ENCODE data around the gene BCL2. TPM values are rescaled to one million over a fixed set of nuclear protein-coding genes. Genes with fewer than 3 reads are reported as not detected.

The BCL2 gene
- total RNA-seq, 1 experiment from 2014 or later: 2.6 TPM

DNA sequence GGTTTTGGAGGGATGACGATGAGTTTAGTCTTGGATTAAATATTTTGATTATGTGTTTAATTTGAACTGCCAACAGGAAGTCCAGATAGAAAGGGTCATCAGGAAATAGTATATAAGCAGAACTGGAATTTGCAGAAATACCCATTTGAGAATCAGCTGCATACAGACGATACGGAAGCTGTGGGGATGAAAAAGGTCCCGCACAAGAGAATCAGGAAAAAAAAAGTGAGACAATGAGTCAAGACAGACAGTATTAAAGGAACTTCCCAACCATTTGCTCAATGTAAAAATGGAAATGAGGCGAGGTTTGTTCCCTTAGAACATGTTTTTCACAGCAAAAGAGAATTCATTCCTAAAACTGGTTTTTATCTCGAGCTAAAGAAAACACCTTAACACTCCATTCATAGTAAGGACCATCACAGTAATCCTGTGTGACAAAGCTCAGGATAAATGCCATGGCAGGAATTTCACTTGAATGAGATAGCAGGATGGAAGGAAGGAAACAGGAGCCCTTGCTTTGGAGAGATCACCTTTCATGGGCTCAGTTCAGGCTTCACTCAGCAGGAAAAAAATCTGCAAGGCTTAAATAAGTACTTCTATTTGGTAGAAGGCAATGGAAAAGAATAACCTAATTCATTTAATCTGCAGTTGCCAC is 29.3 kb downstream of the BCL2 start:
- DNase-seq (ENCODE audit: low spot score) (no peak), ATAC-seq (peak; percentile 51; the same call in 1 of the 2 replicates)
- Mint-ChIP-seq H3K4me1 (peaks cover 16% of the 10 kb centered on the region), H3K36me3 (no peaks in the 10 kb centered on the region), H3K27ac (peak overlapping the region; percentile 23; the same call in 1 of the 2 replicates), H3K27me3 (ENCODE audit: low read depth) (no peaks in the 10 kb centered on the region), H3K4me3 (no peak overlapping the region), H3K9me3 (0 out of 2 replicates have a peak, but pooled peaks cover 3% of the 10 kb centered on the region)
- TF ChIP-seq NR3C1 (CRISPR knock-in tag; conservative IDR thresholded peaks at IDR 0.05; ENCODE audit: low read depth): no peak
- no peak for TF ChIP-seq ATF1 (CRISPR knock-in tag; IDR thresholded peaks at IDR 0.05)
- no peak for TF ChIP-seq GRHL2 (CRISPR knock-in tag; IDR thresholded peaks at IDR 0.05; ENCODE audit: insufficient replicate concordance, severe bottlenecking)
- TF ChIP-seq MYBL2 (CRISPR knock-in tag; IDR thresholded peaks at IDR 0.05): no peak
- TF ChIP-seq TEAD4 (CRISPR knock-in tag; IDR thresholded peaks at IDR 0.05): no peak
- TF ChIP-seq, protein P1, sequence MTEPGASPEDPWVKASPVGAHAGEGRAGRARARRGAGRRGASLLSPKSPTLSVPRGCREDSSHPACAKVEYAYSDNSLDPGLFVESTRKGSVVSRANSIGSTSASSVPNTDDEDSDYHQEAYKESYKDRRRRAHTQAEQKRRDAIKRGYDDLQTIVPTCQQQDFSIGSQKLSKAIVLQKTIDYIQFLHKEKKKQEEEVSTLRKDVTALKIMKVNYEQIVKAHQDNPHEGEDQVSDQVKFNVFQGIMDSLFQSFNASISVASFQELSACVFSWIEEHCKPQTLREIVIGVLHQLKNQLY (CRISPR knock-in tag; IDR thresholded peaks at IDR 0.05): no peak
- TF ChIP-seq FOXJ3 (CRISPR knock-in tag; IDR thresholded peaks at IDR 0.05; ENCODE audit: borderline replicate concordance): no peak
- TF ChIP-seq, protein P2, sequence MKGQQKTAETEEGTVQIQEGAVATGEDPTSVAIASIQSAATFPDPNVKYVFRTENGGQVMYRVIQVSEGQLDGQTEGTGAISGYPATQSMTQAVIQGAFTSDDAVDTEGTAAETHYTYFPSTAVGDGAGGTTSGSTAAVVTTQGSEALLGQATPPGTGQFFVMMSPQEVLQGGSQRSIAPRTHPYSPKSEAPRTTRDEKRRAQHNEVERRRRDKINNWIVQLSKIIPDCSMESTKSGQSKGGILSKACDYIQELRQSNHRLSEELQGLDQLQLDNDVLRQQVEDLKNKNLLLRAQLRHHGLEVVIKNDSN (CRISPR knock-in tag; IDR thresholded peaks at IDR 0.05): no peak
- no peak for TF ChIP-seq RELA (CRISPR knock-in tag; IDR thresholded peaks at IDR 0.05; ENCODE audit: borderline replicate concordance)
- TF ChIP-seq ZNF138 (CRISPR knock-in tag; conservative IDR thresholded peaks at IDR 0.05): no peak
- TF ChIP-seq, protein P3, sequence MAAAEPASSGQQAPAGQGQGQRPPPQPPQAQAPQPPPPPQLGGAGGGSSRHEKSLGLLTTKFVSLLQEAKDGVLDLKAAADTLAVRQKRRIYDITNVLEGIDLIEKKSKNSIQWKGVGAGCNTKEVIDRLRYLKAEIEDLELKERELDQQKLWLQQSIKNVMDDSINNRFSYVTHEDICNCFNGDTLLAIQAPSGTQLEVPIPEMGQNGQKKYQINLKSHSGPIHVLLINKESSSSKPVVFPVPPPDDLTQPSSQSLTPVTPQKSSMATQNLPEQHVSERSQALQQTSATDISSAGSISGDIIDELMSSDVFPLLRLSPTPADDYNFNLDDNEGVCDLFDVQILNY (CRISPR knock-in tag; IDR thresholded peaks at IDR 0.05): no peak
- TF ChIP-seq NFYB (CRISPR knock-in tag; conservative IDR thresholded peaks at IDR 0.05; ENCODE audit: low read depth): no peak
- TF ChIP-seq, protein P4, sequence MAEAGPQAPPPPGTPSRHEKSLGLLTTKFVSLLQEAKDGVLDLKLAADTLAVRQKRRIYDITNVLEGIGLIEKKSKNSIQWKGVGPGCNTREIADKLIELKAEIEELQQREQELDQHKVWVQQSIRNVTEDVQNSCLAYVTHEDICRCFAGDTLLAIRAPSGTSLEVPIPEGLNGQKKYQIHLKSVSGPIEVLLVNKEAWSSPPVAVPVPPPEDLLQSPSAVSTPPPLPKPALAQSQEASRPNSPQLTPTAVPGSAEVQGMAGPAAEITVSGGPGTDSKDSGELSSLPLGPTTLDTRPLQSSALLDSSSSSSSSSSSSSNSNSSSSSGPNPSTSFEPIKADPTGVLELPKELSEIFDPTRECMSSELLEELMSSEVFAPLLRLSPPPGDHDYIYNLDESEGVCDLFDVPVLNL (CRISPR knock-in tag; IDR thresholded peaks at IDR 0.05; ENCODE audit: borderline replicate concordance, low read depth): no peak
- TF ChIP-seq, protein P5, sequence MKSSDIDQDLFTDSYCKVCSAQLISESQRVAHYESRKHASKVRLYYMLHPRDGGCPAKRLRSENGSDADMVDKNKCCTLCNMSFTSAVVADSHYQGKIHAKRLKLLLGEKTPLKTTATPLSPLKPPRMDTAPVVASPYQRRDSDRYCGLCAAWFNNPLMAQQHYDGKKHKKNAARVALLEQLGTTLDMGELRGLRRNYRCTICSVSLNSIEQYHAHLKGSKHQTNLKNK (CRISPR knock-in tag; IDR thresholded peaks at IDR 0.05): no peak
- TF ChIP-seq ZNF416 (CRISPR knock-in tag; IDR thresholded peaks at IDR 0.05): no peak
- TF ChIP-seq ZNF219 (CRISPR knock-in tag; IDR thresholded peaks at IDR 0.05; ENCODE audit: borderline replicate concordance): no peak
- no peak for TF ChIP-seq ESRRA (CRISPR knock-in tag; IDR thresholded peaks at IDR 0.05; ENCODE audit: borderline replicate concordance)
- no peak for TF ChIP-seq SMAD4 (CRISPR knock-in tag; IDR thresholded peaks at IDR 0.05)
- POLR2A ChIA-PET: no interaction called here
- CTCF ChIA-PET: no interaction called here

DNA sequence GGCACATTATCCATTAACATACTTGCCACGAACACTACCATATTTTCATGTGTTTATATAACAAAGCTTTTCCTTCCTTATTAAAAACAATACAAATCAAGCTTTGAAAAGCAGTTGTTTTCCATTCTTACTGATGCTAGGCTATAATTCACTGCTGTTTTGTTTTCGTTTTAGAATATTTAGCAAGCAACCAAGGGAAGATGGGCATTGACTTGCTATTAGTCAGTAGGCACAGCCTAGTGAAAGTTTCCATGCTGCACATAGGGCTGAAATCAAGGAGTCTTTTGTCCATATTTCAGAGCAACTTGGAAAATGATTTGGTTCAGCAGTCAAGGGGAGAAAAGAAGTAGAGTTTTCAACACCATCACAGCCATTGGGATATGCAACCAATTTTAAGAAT is 31.3 kb downstream of the BCL2 start:
- Mint-ChIP-seq H3K9me3 (0 out of 2 replicates have a peak, but pooled peaks cover 3% of the 10 kb centered on the region), H3K27ac (no peak overlapping the region), H3K36me3 (no peaks in the 10 kb centered on the region), H3K27me3 (ENCODE audit: low read depth) (no peaks in the 10 kb centered on the region), H3K4me3 (no peak overlapping the region), H3K4me1 (peaks cover 16% of the 10 kb centered on the region)
- CTCF ChIA-PET: no interaction called here
- no peak for ATAC-seq
- DNase-seq (ENCODE audit: low spot score): no peak
- no peak for TF ChIP-seq SP1 (CRISPR knock-in tag; conservative IDR thresholded peaks at IDR 0.05)
- no peak for TF ChIP-seq ETV6 (CRISPR knock-in tag; IDR thresholded peaks at IDR 0.05)
- TF ChIP-seq, protein P6, sequence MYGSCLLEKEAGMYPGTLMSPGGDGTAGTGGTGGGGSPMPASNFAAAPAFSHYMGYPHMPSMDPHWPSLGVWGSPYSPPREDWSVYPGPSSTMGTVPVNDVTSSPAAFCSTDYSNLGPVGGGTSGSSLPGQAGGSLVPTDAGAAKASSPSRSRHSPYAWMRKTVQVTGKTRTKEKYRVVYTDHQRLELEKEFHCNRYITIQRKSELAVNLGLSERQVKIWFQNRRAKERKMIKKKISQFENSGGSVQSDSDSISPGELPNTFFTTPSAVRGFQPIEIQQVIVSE (CRISPR knock-in tag; IDR thresholded peaks at IDR 0.05; ENCODE audit: borderline replicate concordance): no peak
- TF ChIP-seq, protein P7, sequence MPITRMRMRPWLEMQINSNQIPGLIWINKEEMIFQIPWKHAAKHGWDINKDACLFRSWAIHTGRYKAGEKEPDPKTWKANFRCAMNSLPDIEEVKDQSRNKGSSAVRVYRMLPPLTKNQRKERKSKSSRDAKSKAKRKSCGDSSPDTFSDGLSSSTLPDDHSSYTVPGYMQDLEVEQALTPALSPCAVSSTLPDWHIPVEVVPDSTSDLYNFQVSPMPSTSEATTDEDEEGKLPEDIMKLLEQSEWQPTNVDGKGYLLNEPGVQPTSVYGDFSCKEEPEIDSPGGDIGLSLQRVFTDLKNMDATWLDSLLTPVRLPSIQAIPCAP (CRISPR knock-in tag; IDR thresholded peaks at IDR 0.05): no peak
- POLR2A ChIA-PET: no interaction called here
